HepG2 (cell line): Measurements from ENCODE around the gene SELPLG. TPM values are rescaled to one million over a fixed set of nuclear protein-coding genes. Genes with fewer than 3 reads are reported as not detected.
A peak's percentile ranks its signal among the peaks of the same experiment; 100 is the strongest.

Experiments
- MEIS2 ChIP-seq: sonication (generic); formaldehyde crosslinking; IDR thresholded peaks from 2 replicates; pipeline ENCODE4 v1.9.0; 2021; ENCODE audit warnings: mild to moderate bottlenecking, missing genetic modification reagents
- ZFP37 ChIP-seq: sonication (generic); formaldehyde crosslinking; IDR thresholded peaks from 2 replicates; pipeline ENCODE4 v1.4.0; 2020; ENCODE audit warnings: missing genetic modification reagents, borderline replicate concordance
- ZNF281 ChIP-seq: sonication (generic); formaldehyde crosslinking; IDR thresholded peaks from 2 replicates; pipeline ENCODE4 v1.4.0; 2020; ENCODE audit warnings: missing genetic modification reagents, borderline replicate concordance
- ZNF646 ChIP-seq: sonication (generic); formaldehyde crosslinking; IDR thresholded peaks from 2 replicates; pipeline ENCODE4 v1.9.0; 2021; ENCODE audit warnings: mild to moderate bottlenecking, missing genetic modification reagents
- polyA plus RNA-seq, 8 experiments: library from polyadenylated mRNA; depleted of rRNA in 3 of 8; stranded (reverse) in 7 of 8; unstranded in 1 of 8; fragments of >200 nt; fragmentation: Illumina TruSeq in 4 of 8; extraction: Trizol in 4 of 8; gene quantifications; 2 replicates each; pipeline versions ENCODE4 v1.2.1 to v1.2.3, GENCODE V29; 2011 to 2016; ENCODE audit warnings: low read depth in 4 of 8, missing spikeins in 1 of 8, mixed read lengths in 1 of 8; ENCODE audit not compliant: insufficient read depth in 1 of 8
- total RNA-seq, 5 experiments: library from RNA; depleted of rRNA; stranded (reverse); fragments of >200 nt; fragmentation: Illumina TruSeq; extraction: Trizol; gene quantifications; 2 replicates each; pipeline ENCODE4 v1.2.3, GENCODE V29; 2016; ENCODE audit warnings: low read depth in 1 of 5

Gene SELPLG
- total and polyA plus RNA-seq, 2 of the 13 experiments (the other 11 are each of a cell fraction or from before 2014, with no cell fraction given): 0.12 TPM; not detected in 1

GRCh38 chr12:108596854-108597558, 36.7 kb downstream of the SELPLG start (continued):
- TF ChIP-seq ZNF646 (peak; percentile 79), MEIS2 (no peak), ZFP37 (CRISPR knock-in tag) (no peak), ZNF281 (peak; percentile 40; the same call in 1 of the 2 replicates)
